ENCODE data around the gene SNAP47. TPM values are rescaled to one million over a fixed set of nuclear protein-coding genes. Genes with fewer than 3 reads are reported as not detected.

The SNAP47 gene
- total and polyA plus RNA-seq, 9 of the 15 experiments (the other 6 are each of a cell fraction or from before 2014, with no cell fraction given), result 2.5 to 41.3 (median 32.6) TPM

DNA sequence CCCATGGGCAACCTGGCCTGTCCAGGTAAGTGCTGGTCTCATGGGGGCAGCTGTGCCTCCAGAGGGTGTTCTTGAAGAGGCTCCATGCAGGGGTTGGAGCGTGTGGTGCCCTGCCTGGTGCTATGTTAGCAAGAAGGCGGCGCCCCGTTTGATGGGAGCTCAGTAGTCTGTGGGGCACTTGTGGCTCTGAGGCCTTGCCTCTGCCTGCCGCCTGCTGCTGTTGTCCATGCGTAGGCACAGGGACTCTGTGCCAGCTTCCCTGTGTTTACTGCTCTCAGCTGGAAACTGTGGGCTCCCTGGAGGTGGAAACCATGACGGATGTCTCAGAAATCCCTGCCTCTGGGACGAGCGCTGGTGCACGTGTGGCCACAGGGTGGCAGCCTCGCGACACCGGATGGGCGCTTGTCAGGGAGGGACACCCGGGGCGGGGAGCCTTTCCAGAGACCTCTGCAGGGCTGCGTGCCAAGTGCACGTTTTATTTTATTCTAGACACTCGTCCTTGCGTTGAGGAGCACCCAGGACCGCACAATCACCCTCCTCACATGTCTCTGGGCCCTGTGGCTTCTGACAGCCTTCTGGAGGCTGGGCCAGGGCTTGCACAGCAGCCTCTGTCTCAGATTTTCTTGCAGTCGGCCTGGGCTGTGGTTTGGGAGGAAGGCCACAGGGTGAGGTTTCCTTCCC lies 27.1 kb downstream of the SNAP47 start (continued):
- TF ChIP-seq, protein P1, sequence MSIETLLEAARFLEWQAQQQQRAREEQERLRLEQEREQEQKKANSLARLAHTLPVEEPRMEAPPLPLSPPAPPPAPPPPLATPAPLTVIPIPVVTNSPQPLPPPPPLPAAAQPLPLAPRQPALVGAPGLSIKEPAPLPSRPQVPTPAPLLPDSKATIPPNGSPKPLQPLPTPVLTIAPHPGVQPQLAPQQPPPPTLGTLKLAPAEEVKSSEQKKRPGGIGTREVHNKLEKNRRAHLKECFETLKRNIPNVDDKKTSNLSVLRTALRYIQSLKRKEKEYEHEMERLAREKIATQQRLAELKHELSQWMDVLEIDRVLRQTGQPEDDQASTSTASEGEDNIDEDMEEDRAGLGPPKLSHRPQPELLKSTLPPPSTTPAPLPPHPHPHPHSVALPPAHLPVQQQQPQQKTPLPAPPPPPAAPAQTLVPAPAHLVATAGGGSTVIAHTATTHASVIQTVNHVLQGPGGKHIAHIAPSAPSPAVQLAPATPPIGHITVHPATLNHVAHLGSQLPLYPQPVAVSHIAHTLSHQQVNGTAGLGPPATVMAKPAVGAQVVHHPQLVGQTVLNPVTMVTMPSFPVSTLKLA (conservative IDR thresholded peaks at IDR 0.05), result 0 out of 4 replicates have a peak, but pooled peaks of 1 of the 2 experiments have one; percentile 44
- TF ChIP-seq RBBP5 (IDR thresholded peaks at IDR 0.05; ENCODE audit: borderline replicate concordance, insufficient read depth, low read length, poor library complexity, severe bottlenecking), result no peak
- TF ChIP-seq XRCC5 (IDR thresholded peaks at IDR 0.05; ENCODE audit: low read depth, low read length), result peak; percentile 93
- no peak for TF ChIP-seq ATF3 (IDR thresholded peaks at IDR 0.05)
- 0 out of 2 replicates have a peak, but pooled peaks have one; percentile 31 for TF ChIP-seq ATF3 (CRISPR knock-in tag; conservative IDR thresholded peaks at IDR 0.05)
- peak; percentile 34; the same call in 1 of the 2 replicates for TF ChIP-seq POLR2AphosphoS5 (IDR thresholded peaks at IDR 0.05; ENCODE audit: control insufficient read depth, insufficient read depth, low read depth, low read length)
- 0 out of 2 replicates have a peak, but pooled peaks have one; percentile 29 for TF ChIP-seq KLF16 (IDR thresholded peaks at IDR 0.05)
- TF ChIP-seq, protein P2, sequence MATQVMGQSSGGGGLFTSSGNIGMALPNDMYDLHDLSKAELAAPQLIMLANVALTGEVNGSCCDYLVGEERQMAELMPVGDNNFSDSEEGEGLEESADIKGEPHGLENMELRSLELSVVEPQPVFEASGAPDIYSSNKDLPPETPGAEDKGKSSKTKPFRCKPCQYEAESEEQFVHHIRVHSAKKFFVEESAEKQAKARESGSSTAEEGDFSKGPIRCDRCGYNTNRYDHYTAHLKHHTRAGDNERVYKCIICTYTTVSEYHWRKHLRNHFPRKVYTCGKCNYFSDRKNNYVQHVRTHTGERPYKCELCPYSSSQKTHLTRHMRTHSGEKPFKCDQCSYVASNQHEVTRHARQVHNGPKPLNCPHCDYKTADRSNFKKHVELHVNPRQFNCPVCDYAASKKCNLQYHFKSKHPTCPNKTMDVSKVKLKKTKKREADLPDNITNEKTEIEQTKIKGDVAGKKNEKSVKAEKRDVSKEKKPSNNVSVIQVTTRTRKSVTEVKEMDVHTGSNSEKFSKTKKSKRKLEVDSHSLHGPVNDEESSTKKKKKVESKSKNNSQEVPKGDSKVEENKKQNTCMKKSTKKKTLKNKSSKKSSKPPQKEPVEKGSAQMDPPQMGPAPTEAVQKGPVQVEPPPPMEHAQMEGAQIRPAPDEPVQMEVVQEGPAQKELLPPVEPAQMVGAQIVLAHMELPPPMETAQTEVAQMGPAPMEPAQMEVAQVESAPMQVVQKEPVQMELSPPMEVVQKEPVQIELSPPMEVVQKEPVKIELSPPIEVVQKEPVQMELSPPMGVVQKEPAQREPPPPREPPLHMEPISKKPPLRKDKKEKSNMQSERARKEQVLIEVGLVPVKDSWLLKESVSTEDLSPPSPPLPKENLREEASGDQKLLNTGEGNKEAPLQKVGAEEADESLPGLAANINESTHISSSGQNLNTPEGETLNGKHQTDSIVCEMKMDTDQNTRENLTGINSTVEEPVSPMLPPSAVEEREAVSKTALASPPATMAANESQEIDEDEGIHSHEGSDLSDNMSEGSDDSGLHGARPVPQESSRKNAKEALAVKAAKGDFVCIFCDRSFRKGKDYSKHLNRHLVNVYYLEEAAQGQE (IDR thresholded peaks at IDR 0.05; ENCODE audit: borderline replicate concordance), result peak; percentile 93
- TF ChIP-seq, protein P2 (CRISPR knock-in tag; IDR thresholded peaks at IDR 0.05; ENCODE audit: low read depth), result no peak
- TF ChIP-seq MYC (IDR thresholded peaks at IDR 0.05; ENCODE audit: low read depth, low read length), result peak; percentile 68; the same call in 1 of the 2 replicates
- no peak for TF ChIP-seq MYC (CRISPR knock-in tag; IDR thresholded peaks at IDR 0.05; ENCODE audit: borderline replicate concordance, low read depth)
- TF ChIP-seq CTBP1 (IDR thresholded peaks at IDR 0.05; ENCODE audit: borderline replicate concordance), result peak; percentile 67; the same call in 1 of the 2 replicates
- TF ChIP-seq MTF1 (CRISPR knock-in tag; IDR thresholded peaks at IDR 0.05; ENCODE audit: borderline replicate concordance), result no peak
- TF ChIP-seq, protein P3, sequence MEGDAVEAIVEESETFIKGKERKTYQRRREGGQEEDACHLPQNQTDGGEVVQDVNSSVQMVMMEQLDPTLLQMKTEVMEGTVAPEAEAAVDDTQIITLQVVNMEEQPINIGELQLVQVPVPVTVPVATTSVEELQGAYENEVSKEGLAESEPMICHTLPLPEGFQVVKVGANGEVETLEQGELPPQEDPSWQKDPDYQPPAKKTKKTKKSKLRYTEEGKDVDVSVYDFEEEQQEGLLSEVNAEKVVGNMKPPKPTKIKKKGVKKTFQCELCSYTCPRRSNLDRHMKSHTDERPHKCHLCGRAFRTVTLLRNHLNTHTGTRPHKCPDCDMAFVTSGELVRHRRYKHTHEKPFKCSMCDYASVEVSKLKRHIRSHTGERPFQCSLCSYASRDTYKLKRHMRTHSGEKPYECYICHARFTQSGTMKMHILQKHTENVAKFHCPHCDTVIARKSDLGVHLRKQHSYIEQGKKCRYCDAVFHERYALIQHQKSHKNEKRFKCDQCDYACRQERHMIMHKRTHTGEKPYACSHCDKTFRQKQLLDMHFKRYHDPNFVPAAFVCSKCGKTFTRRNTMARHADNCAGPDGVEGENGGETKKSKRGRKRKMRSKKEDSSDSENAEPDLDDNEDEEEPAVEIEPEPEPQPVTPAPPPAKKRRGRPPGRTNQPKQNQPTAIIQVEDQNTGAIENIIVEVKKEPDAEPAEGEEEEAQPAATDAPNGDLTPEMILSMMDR (IDR thresholded peaks at IDR 0.05 in 2 of 3, conservative IDR thresholded peaks at IDR 0.05 in 1 of 3; ENCODE audit: insufficient read depth in 2 of 3, low read depth in 1 of 3, low read length in 3 of 3), result peak; percentile 98
